Ascending aorta (tissue), 2 donors: Measurements from ENCODE around the gene RIMBP2. TPM values are rescaled to one million over a fixed set of nuclear protein-coding genes. Genes with fewer than 3 reads are reported as not detected.

Source experiments
- DNase-seq, 2 donors: peaks; one replicate each; pipeline ENCODE4 v3.0.0-alpha.2; 2019; ENCODE audit warnings: low spot score in 2 of 2
- H3K27ac ChIP-seq, 2 donors: fragments of 200-600 bp; sonication (generic); one replicate each; pipeline ENCODE4 v1.5.1; 2016 to 2017; ENCODE audit warnings: mild to moderate bottlenecking in 1 of 2
- H3K27me3 ChIP-seq: fragments of 200-600 bp; sonication (generic); one replicate; pipeline ENCODE4 v1.5.1; 2017
- H3K36me3 ChIP-seq, 2 donors: fragments of 200-600 bp; sonication (generic); one replicate each; pipeline ENCODE4 v1.5.1; 2016
- H3K4me1 ChIP-seq, 2 donors: fragments of 200-600 bp; sonication (generic); one replicate each; pipeline ENCODE4 v1.5.1; 2016 to 2017; ENCODE audit warnings: mild to moderate bottlenecking in 1 of 2
- H3K4me3 ChIP-seq, 2 donors: fragments of 200-600 bp; sonication (generic); one replicate each; pipeline ENCODE4 v1.5.1; 2016 to 2017; ENCODE audit warnings: mild to moderate bottlenecking in 1 of 2
- H3K9me3 ChIP-seq, 2 donors: fragments of 200-600 bp; sonication (generic); one replicate each; pipeline ENCODE4 v1.5.1; 2016
- intact Hi-C: fragments of 100-400 bp; cut with DNase I; formaldehyde crosslinking; loops from one replicate; pipeline ENCODE4 v1.15.1; 2023
- total RNA-seq: library from RNA; depleted of rRNA; stranded (reverse); fragments of >200 nt; gene quantifications from one replicate; pipeline ENCODE4 v1.1.0, GENCODE V29; 2016
- TF ChIP-seq, protein P1 (sequence below), 3 experiments: fragments of 200-600 bp in 2 of 3; fragments of 450-650 bp in 1 of 3; sonication (generic) in 2 of 3; IDR thresholded peaks; one replicate each; pipeline ENCODE4 v1.5.1; 2016 to 2019; ENCODE audit warnings: antibody characterized with exemption in 3 of 3, mild to moderate bottlenecking in 1 of 3, moderate library complexity in 1 of 3

RIMBP2 gene
- total RNA-seq, 1 donor from 2014 or later = not detected

DNA sequence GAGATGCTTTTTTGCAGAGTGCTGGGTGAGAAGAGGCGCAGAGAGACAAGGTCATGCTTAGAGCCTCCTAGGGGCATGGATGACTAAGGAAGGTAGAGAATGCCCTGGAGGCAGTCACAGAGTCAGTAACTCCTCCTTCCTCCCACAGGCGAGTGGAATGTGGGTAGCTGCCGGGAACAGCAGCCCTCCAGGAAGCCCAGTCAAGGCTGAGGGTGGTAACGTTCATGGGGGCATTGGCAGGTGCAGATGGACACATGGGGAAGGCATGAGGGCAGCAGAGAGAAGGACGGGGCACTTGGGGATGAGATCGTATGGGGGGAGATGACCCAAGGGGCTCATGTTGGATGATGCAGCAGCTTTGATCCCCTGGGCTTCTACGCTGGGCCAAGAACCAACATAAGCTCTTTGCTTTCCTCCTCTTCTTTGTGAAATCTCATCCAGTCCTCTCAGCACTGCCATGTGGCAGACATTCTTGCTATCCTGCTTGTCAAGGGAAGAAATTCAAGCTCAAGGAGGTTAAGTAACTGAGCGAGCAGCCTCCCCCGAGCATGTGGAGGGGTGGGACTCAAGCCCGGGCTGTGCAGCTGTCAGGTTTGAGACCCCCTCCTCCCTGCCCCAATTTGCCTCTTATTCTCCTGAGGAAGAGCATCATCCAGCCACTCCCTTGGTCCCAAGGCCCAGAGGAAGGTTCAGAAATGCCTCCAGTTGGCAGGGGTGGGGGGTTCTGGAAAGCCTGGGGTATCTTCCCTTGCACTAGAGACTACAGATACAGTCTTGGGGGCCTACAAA is 190.5 kb downstream of the RIMBP2 start:
- no peak overlapping the region for H3K4me3 ChIP-seq
- no peaks in the 10 kb centered on the region for H3K36me3 ChIP-seq
- TF ChIP-seq, protein P1, sequence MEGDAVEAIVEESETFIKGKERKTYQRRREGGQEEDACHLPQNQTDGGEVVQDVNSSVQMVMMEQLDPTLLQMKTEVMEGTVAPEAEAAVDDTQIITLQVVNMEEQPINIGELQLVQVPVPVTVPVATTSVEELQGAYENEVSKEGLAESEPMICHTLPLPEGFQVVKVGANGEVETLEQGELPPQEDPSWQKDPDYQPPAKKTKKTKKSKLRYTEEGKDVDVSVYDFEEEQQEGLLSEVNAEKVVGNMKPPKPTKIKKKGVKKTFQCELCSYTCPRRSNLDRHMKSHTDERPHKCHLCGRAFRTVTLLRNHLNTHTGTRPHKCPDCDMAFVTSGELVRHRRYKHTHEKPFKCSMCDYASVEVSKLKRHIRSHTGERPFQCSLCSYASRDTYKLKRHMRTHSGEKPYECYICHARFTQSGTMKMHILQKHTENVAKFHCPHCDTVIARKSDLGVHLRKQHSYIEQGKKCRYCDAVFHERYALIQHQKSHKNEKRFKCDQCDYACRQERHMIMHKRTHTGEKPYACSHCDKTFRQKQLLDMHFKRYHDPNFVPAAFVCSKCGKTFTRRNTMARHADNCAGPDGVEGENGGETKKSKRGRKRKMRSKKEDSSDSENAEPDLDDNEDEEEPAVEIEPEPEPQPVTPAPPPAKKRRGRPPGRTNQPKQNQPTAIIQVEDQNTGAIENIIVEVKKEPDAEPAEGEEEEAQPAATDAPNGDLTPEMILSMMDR (IDR thresholded peaks at IDR 0.05) = no peak
- no peaks in the 10 kb centered on the region for H3K4me1 ChIP-seq
- intact Hi-C loops = no loop called here
- H3K27ac ChIP-seq = no peak overlapping the region
- no peak for DNase-seq
- H3K27me3 ChIP-seq = no peaks in the 10 kb centered on the region
- H3K9me3 ChIP-seq = no peaks in the 10 kb centered on the region

DNA sequence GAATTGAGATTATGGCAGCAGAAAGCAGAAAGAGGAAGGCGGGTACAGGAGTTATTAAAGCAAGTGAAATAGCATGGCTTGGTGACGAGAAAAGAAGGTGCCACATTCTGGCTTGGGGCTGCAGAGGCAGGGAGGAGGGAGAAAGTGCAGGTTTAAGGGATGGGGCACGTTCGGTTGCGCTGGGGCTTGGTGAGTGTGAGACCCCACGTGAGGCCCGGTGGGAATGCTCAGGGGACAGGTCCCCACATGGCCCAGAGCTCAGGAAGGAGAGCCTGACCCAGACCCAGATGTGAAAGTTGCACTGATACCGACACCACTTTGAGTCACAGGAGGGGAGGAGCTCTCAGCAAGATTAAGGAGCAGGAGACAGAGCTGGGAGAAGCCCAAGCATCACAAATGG is 191.3 kb downstream of the RIMBP2 start:
- no peak for DNase-seq
- intact Hi-C loops = no loop called here

DNA sequence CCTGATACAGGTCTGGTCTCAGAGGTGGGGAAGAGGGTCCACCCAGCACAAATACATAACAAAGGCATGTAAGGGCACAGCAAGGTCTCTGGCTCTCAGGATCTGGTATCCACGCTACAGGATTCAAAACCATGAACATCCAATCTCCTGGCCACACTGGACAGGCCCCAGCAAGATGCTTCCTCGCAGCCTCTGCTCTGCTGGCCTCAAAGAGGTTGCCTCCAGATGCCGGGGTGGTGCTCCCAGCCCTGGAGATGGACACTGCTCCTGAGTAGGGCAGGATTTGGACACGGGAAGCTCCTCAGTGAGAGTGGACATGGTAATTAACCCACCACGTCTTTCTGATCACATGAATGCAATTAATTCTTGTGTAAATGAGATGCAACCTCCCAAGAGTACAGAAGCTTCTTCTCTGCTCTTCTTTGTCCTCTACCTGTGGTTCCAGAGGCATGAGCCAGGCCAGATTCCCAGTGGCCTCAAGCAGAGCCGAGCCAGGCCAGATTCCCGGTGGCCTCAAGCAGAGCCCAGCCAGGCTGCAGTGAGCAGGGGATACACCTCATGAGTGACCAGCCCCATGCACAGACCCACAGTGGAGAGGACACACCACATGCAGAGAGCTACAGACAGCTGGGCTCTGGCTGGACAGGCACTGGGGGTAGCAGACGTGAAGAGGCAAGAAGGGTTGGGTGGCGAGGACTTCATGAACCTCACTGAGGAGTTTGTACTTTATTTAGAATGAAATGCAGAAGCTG is 192.1 kb downstream of the RIMBP2 start:
- no peak for DNase-seq
- Histone ChIP-seq H3K4me1 (no peaks in the 10 kb centered on the region), H3K27ac (no peak overlapping the region), H3K36me3 (no peaks in the 10 kb centered on the region), H3K9me3 (no peaks in the 10 kb centered on the region), H3K4me3 (no peak overlapping the region), H3K27me3 (no peaks in the 10 kb centered on the region)
- TF ChIP-seq, protein P1 (IDR thresholded peaks at IDR 0.05) = no peak
- intact Hi-C loops = no loop called here

More for the DNA sequence above, 191.3 kb downstream of the RIMBP2 start:
- H3K36me3 ChIP-seq = no peaks in the 10 kb centered on the region
- TF ChIP-seq, protein P1 (IDR thresholded peaks at IDR 0.05) = no peak
- no peak overlapping the region for H3K27ac ChIP-seq
- no peak overlapping the region for H3K4me3 ChIP-seq
- H3K4me1 ChIP-seq = no peaks in the 10 kb centered on the region
- no peaks in the 10 kb centered on the region for H3K9me3 ChIP-seq
- H3K27me3 ChIP-seq = no peaks in the 10 kb centered on the region

DNA sequence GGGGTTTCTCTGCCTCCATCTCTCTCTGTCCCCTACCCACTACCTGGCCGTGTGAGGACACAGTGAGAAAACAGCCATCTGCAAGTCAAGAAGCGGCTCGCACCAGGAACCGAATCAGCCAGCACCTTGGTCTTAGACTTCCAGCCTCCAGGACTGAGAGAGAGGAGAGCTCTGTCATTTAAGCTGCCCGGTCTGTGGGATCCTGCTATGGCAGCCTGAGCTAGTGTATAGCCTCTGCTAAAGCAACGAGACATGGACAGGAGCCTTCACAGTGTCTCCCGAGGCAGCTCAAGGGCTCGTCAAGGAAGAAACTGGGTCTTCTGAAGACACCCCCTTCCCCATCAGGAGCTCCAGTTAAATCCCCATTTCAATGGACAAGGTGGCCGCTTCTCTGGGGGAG is 192.9 kb downstream of the RIMBP2 start:
- intact Hi-C loops = no loop called here
- H3K36me3 ChIP-seq = no peaks in the 10 kb centered on the region
- DNase-seq = no peak
- no peak overlapping the region for H3K4me3 ChIP-seq
- H3K9me3 ChIP-seq = no peaks in the 10 kb centered on the region
- H3K27me3 ChIP-seq = no peaks in the 10 kb centered on the region
- no peaks in the 10 kb centered on the region for H3K4me1 ChIP-seq
- TF ChIP-seq, protein P1 (IDR thresholded peaks at IDR 0.05) = no peak
- H3K27ac ChIP-seq = no peak overlapping the region

DNA sequence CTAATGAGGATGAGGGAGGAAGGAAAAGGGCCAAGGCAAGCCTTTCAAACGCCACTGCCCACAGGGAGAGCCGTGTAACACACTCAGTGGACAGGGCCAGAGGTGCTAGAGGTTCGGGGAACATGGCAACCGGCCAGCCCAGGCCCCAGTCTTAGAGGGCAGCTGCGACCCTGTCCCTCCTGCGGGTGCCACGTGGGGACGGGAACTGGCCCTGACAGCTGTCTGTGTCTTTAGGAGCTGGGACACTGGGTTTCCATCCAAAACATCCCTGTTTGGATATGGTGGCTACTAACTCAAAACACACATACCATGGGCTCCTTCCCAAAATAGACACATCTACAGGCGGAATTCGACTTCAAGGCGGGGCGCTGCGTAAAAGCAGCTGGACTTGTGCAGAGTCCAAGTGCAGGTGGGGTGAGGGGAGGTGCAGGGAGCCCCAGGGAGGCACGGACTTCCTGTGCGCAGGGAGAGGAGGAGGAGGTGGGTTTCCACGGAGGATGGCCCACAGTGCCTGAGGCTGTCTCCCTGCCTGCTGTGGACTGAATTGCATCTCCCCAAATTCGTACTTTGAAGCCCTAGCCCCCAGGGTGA is 193.8 kb downstream of the RIMBP2 start:
- H3K27me3 ChIP-seq = no peaks in the 10 kb centered on the region
- intact Hi-C loops = no loop called here
- H3K27ac ChIP-seq = no peak overlapping the region
- TF ChIP-seq, protein P1 (IDR thresholded peaks at IDR 0.05) = no peak
- no peak for DNase-seq
- no peaks in the 10 kb centered on the region for H3K9me3 ChIP-seq
- H3K4me1 ChIP-seq = no peaks in the 10 kb centered on the region
- no peaks in the 10 kb centered on the region for H3K36me3 ChIP-seq
- H3K4me3 ChIP-seq = no peak overlapping the region
